ENCODE measurements around the gene TMEM87A.

Gene TMEM87A

GRCh38 chr15:42207674-42208579, 65.3 kb downstream of the TMEM87A start, which contains the start of gene VPS39:
Gene VPS39 (minus strand): TSS chr15:42208304. CDS start chr15:42208153, 151 bp downstream.
- peak; percentile 70 to 81 (median 73) for DNase-seq (ENCODE audit: low read depth in 3 of 3)

GRCh38 chr15:42206406-42206805, 66.8 kb downstream of the TMEM87A start:
- no peak for DNase-seq (ENCODE audit: low read depth in 3 of 3)

GRCh38 chr15:42203891-42204290, 69.3 kb downstream of the TMEM87A start:
- DNase-seq (ENCODE audit: low read depth in 3 of 3) = no peak

GRCh38 chr15:42202653-42203052, 70.6 kb downstream of the TMEM87A start:
- DNase-seq (ENCODE audit: low read depth in 3 of 3) = no peak

- DNase-seq (ENCODE audit: low read depth in 3 of 3) = no peak
Measured at GRCh38 chr15:42201801-42202200, 71.4 kb downstream of the TMEM87A start.

- DNase-seq (ENCODE audit: low read depth in 3 of 3) = no peak
Measured at GRCh38 chr15:42199126-42199525, 74.1 kb downstream of the TMEM87A start.

- no peak for DNase-seq (ENCODE audit: low read depth in 3 of 3)
Measured at GRCh38 chr15:42198516-42198915, 74.7 kb downstream of the TMEM87A start.

GRCh38 chr15:42194513-42194912, 78.7 kb downstream of the TMEM87A start:
- DNase-seq (ENCODE audit: low read depth in 3 of 3) = peak in 1 of 3 experiments; percentile 12

- no peak for DNase-seq (ENCODE audit: low read depth in 3 of 3)
Measured at GRCh38 chr15:42193383-42193782, 79.8 kb downstream of the TMEM87A start.

- DNase-seq (ENCODE audit: low read depth in 3 of 3) = no peak
Measured at GRCh38 chr15:42191610-42192346, 81.5 kb downstream of the TMEM87A start.

- no peak for DNase-seq (ENCODE audit: low read depth in 3 of 3)
Measured at GRCh38 chr15:42190370-42190769, 82.9 kb downstream of the TMEM87A start.

GRCh38 chr15:42185801-42186200, 87.4 kb downstream of the TMEM87A start:
- DNase-seq (ENCODE audit: low read depth in 3 of 3) = no peak

GRCh38 chr15:42184736-42185135, 88.5 kb downstream of the TMEM87A start:
- no peak for DNase-seq (ENCODE audit: low read depth in 3 of 3)

- no peak for DNase-seq (ENCODE audit: low read depth in 3 of 3)
Measured at GRCh38 chr15:42184296-42184695, 88.9 kb downstream of the TMEM87A start.

GRCh38 chr15:42182961-42183360, 90.3 kb downstream of the TMEM87A start:
- no peak for DNase-seq (ENCODE audit: low read depth in 3 of 3)

GRCh38 chr15:42182328-42182886, 90.8 kb downstream of the TMEM87A start:
- no peak for DNase-seq (ENCODE audit: low read depth in 3 of 3)

- DNase-seq (ENCODE audit: low read depth in 3 of 3) = no peak
Measured at GRCh38 chr15:42178056-42178455, 95.2 kb downstream of the TMEM87A start.

GRCh38 chr15:42175671-42176070, 97.6 kb downstream of the TMEM87A start:
- no peak for DNase-seq (ENCODE audit: low read depth in 3 of 3)

GRCh38 chr15:42172475-42172874, 100.8 kb downstream of the TMEM87A start:
- DNase-seq (ENCODE audit: low read depth in 3 of 3) = no peak

GRCh38 chr15:42171795-42172194, 101.4 kb downstream of the TMEM87A start:
- no peak for DNase-seq (ENCODE audit: low read depth in 3 of 3)

GRCh38 chr15:42171122-42171521, 102.1 kb downstream of the TMEM87A start:
- DNase-seq (ENCODE audit: low read depth in 3 of 3) = no peak

GRCh38 chr15:42166225-42166940, 106.8 kb downstream of the TMEM87A start:
- DNase-seq (ENCODE audit: low read depth in 3 of 3) = no peak
